Right ventricle myocardium inferior (tissue), 1 donor: ENCODE results near the gene SLCO2B1. TPM values are rescaled to one million over a fixed set of nuclear protein-coding genes. Genes with fewer than 3 reads are reported as not detected.
A peak's percentile ranks its signal among the peaks of the same experiment; 100 is the strongest.
"Not testable (repeated sequence)": the region's sequence is repeated elsewhere in the genome, so short reads cannot be mapped to it uniquely, and the experiment has no call there.

Experiments
- ATAC-seq: fragments of 200-7000 bp; cut with Tn5 transposase; one replicate; pipeline ENCODE4 v1.9.1; 2020; ENCODE audit warnings: mild to moderate bottlenecking, moderate library complexity
- DNase-seq: peaks from one replicate; pipeline ENCODE4 v3.0.0; 2021; ENCODE audit errors: missing footprints
- intact Hi-C: fragments of 100-400 bp; cut with DNase I; formaldehyde crosslinking; loops from one replicate; pipeline ENCODE4 v1.11.0; 2022
- long read RNA-seq: library from polyadenylated mRNA; unstranded; transcript quantifications from one replicate; pipeline ENCODE4 v2.0.0, GENCODE V29; 2021
- total RNA-seq: library from RNA; stranded (reverse); fragmentation: NEBNext Ultra II Directional; extraction: Animal tissue kit (Norgen Biotek cat#: 25700); gene quantifications from one replicate; pipeline ENCODE4 v1.2.1, GENCODE V29; 2021
- donor health status: DM: no; HTN: yes; CAD: no; lungs with severe emphysema.

The SLCO2B1 gene, protein sequence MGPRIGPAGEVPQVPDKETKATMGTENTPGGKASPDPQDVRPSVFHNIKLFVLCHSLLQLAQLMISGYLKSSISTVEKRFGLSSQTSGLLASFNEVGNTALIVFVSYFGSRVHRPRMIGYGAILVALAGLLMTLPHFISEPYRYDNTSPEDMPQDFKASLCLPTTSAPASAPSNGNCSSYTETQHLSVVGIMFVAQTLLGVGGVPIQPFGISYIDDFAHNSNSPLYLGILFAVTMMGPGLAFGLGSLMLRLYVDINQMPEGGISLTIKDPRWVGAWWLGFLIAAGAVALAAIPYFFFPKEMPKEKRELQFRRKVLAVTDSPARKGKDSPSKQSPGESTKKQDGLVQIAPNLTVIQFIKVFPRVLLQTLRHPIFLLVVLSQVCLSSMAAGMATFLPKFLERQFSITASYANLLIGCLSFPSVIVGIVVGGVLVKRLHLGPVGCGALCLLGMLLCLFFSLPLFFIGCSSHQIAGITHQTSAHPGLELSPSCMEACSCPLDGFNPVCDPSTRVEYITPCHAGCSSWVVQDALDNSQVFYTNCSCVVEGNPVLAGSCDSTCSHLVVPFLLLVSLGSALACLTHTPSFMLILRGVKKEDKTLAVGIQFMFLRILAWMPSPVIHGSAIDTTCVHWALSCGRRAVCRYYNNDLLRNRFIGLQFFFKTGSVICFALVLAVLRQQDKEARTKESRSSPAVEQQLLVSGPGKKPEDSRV
- 33.4 TPM for total RNA-seq
- long read RNA-seq, full-length matches to known transcripts = 6 of 9 reads
- long read RNA-seq, partial matches to known transcripts = 3 of 9 reads
- long read RNA-seq, other reads (novel, unspliced or antisense) = 0 of 9 reads

DNA sequence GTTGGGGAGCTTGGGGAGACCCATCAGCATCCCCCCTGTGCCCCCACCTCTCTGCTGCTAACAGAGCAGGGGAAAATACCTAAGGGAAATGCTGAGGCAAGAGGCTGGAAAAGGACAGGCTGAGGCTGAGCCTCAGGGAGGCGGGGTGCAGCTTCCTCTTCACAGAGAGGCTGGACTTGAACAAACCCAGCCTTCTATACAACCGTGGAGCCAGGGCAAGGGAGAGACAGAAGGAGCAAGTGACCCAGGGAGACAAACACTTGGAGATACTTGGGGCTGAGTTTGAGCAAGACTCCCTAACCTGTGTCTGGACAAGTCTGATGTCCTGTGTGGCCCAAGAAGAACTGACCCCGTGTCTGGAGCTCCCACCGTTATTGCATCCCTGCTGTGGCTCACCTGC, at the start of gene SLCO2B1:
Gene SLCO2B1 (plus strand): TSS at position 229 of the 400 bp plus-strand sequence. CDS start 275 bp downstream, outside the sequence.
- intact Hi-C loops = no loop called here
- ATAC-seq (peak; percentile 69), DNase-seq (no peak)

DNA sequence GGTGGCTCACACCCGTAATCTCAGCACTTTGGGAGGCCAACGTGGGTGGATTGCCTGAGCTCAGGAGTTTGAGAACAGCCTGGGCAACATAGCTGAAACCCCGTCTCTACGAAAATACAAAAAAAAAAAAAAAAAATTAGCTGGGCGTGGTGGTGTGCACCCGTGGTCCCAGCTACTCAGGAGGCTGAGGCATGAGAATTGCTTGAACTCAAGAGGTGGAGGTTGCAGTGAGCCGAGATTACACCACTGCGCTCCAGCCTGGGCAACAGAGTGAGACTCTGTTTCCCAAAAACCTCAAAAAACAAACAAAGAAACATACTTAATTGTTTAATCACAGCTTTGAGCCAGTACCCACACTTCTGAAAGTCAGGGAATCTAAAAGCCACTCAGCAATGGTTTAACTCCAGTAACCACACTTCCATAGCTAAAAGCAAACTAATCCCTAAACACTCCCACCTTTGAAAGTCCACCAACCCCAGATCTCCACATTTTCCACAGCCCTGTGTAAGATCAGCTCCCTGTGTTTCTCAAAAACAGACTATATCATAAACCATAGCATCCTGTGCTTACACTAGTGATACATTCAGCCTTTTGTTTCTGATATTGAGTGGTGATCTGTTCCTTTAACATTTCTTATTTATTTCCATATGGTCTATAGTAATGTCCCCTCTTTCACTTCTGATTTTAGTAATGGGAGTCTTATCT, 49.3 kb upstream of the SLCO2B1 start:
- ATAC-seq = no peak
- intact Hi-C loops = no loop called here
- no peak for DNase-seq

DNA sequence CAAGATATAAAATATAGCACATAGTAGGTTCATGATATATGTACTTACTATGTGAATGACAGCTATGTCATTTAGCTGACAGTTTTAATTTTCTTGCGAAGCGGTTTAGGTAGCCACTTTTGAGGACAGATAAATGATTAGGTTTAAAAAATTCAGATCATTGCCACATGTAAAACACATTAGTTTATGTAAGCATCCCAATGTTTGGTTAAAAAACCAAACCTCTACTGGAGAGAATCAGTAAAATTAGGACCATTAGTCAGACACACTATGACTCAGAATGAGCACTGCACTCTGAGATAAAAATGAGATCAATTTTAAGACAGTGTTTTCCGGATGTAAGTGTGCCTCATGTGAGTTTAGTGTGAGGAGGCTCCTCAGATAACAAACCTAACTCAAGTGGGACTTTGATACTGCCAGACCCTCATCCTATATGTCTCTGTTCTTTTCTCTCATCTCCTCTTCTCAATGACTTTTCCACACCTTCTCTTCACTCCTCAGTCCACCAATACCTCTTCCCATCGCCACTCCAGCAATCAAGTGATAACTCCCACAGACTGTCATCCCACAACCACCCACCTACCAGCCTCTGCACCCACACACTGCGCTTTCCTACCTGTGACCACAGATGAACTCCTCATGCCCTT, 47.4 kb upstream of the SLCO2B1 start:
- ATAC-seq (no peak), DNase-seq (no peak)
- intact Hi-C loops = no loop called here

DNA sequence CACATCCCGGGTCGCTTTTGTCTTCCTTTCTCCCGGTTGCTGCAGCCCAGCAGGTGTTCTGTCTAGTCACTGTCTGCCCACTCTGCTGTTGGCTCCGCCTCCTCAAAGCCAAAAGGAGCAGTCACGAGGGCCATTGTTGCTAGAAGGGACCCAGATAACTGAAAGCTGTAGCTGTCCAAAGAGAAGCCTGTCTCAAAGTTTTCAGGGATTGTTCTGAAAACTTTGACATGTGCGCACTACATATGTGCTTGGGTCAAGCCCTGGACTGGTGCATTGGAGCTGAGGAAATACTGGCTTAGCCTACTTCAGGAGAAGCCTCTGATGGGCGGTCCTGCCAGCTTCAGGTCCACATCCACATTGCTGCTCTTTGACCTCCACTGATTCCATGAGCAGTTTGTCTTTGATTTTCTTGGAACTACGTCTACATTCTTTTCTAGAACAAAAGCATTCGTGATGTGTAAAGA, 45.4 kb upstream of the SLCO2B1 start:
- intact Hi-C loops = no loop called here
- ATAC-seq = no peak
- no peak for DNase-seq

DNA sequence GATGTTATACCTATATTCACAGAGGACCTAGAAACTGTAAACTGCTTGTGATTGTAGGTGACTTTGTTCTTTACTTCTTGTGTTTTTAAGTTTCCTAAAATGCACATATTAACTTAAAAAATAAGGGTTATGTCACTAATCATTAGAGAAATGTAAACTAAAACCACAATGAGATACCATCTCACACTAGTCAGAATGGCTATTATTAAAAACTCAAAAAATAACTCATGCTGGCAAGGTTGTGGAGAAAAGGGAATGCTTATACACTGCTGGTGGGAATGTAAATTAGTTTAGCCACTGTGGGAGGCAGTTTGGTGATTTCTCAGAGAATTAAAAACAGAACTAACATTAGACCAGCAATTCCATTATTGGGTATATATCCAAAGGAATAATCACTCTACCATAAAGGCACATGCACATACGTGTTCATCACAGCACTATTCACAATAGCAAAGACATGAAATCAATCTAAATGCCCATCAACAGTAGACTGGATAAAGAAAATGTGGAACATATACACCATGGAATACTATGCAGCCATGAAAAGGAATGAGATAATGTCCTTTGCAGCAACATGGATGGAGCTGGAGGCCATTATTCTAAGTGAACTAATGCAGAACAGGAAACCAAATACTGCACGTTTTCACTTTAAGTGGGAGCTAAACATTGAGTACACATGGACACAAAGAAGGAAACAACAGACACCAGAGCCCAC, 44.8 kb upstream of the SLCO2B1 start:
- ATAC-seq, DNase-seq, intact Hi-C loops: not testable (repeated sequence)

DNA sequence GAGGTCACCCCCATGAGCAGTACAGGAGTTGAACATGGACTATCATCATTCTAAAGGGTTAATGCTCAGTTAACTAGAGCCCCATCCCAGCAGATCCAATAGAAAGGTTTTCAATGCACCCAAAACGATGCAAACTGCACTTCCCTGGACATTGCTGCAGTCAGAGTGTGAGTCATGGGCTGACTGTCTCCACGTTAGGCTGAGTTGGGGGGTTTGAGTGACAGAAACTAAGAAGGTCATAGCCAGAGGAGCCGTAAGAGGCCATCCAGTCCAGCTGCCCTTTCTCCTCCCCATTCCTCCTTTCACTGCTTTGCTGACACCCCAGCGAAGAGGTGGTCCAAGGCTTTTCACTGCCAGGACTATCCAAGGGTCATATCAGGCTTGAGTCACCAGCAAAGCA, 43.7 kb upstream of the SLCO2B1 start:
- ATAC-seq (no peak), DNase-seq (no peak)
- intact Hi-C loops = no loop called here

DNA sequence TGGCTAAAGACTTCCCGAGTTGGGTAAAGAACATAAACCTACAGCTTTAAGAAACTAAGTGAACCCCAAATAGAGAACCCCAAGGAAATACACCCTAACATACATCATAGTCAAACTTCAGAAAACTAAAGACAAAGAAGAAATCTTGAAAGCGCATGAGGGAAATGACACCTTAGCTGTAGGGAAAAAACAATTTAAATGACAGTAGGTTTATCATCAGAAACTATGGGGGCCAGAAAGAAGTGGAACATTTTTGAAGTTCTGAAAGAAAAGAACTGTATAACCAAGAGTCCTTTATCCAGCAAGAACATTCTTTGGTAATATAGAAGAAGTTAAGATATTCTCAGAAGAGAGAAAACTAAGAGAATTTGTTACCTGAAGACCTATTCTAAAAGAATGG, 38.7 kb upstream of the SLCO2B1 start:
- intact Hi-C loops = no loop called here
- no peak for ATAC-seq
- no peak for DNase-seq

DNA sequence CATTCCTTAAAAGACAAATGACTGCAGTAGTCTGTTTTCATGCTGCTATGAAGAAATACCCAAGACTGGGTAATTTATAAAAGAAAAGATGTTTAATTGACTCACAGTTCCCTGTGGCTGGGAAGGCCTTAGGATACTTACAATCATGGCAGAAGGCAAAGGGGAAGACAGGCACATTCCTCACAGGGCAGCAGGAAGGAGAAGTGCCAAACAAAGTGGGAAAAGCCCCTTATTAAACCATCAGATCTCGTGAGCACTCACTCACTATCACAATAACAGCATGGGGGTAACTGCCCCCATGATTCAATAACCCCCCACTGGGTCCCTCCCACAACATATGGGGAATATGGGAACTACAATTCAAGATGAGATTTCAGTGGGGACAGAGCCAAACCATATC, 37.9 kb upstream of the SLCO2B1 start:
- DNase-seq (no peak), ATAC-seq (no peak)
- intact Hi-C loops = no loop called here

DNA sequence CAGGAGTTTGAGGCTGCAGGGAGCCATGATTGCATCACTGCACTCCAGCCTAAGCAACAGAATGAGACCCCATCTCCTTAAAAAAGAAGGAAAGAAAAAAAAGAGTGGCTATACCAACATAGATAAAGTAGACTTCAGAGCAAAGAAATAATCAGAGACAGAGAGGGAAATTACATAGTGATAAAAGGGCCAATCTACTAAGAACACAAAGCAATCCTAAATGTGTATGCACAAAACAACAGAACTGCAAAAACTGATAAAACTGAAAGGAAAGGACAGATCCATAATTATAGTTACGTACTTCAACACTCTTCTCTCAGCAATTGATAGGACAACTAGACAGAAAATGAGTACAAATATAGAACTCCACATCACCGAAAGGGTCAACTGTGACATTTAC, 36.4 kb upstream of the SLCO2B1 start:
- ATAC-seq (no peak), DNase-seq (no peak)
- intact Hi-C loops = no loop called here

DNA sequence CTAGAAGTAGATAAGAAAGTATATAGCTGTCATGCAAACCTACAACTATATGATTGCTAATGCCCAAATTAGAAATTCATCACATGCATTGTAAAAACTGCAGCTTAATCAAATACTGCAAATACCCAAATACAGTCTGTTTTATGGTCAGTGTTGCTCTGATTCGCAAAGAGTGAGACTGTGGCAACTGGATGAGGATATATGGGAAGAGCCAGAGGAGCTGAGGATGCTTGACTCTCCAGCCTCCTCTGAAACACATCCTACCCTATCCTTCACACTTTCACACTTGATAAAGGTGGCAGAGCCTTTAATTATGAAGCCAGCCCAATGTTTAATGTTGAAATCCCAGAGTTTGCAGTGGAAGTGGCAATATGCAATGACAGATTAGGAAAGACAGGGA, 32.3 kb upstream of the SLCO2B1 start:
- ATAC-seq = no peak
- intact Hi-C loops = no loop called here
- no peak for DNase-seq

DNA sequence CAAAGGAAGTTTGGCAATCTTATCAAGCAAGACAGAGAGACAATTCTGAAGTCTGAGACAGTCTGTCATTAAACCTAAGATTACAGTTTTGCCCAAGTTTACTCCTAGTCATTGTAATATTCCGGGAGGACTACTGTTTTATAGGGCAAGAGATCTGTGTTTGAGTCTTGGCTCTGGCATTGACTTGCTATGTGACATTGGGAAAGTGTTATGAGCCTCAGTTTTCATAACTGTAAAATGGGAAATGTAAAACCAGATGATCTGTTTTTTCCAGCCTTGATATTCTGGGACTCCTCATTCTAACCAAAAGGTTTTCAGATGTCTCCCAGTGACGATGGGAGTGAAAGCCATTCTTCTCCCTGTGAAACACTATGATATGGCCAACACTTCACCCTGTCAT, 24.3 kb upstream of the SLCO2B1 start:
- DNase-seq (no peak), ATAC-seq (no peak)
- intact Hi-C loops = no loop called here

DNA sequence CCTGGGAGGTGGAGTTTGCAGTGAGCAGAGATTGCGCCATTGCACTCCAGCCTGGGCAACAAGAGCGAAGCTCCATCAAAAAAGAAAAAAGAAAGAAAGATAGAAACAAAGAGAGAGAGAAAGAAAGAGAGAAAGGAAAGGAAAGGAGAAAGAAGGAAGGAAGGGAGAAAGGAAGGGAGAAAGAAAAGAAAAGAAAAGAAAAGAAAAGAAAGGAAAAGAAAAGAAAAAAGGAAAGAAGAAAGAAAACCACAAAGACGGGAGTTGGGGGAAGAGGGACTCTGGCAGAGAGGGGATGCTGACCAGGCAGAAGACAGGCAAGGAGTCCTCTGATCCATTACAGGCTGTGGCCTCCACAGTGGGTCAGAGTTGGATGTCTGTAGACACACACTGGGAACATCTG, 18.8 kb upstream of the SLCO2B1 start:
- no peak for ATAC-seq
- intact Hi-C loops = no loop called here
- no peak for DNase-seq

DNA sequence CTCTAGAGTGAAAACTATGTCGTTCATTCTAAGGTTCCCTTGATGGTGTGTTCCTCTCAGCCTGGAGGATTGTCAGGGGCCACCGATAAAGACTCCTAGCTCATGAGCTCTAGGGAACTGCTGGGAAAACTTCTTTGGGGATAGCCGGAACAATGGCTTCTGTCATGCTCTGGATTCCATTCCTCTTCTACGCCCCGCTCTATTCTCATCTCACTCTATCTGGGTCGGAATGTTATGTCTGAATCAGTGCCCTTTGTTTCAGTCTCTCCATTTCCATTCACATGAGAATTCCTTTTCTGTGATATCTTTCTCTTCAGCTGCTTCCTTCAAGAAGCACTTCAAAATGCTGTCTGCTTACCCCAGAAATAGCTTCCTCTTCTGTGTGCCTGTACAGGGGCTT, 16.9 kb upstream of the SLCO2B1 start:
- intact Hi-C loops = no loop called here
- no peak for ATAC-seq
- DNase-seq = no peak

DNA sequence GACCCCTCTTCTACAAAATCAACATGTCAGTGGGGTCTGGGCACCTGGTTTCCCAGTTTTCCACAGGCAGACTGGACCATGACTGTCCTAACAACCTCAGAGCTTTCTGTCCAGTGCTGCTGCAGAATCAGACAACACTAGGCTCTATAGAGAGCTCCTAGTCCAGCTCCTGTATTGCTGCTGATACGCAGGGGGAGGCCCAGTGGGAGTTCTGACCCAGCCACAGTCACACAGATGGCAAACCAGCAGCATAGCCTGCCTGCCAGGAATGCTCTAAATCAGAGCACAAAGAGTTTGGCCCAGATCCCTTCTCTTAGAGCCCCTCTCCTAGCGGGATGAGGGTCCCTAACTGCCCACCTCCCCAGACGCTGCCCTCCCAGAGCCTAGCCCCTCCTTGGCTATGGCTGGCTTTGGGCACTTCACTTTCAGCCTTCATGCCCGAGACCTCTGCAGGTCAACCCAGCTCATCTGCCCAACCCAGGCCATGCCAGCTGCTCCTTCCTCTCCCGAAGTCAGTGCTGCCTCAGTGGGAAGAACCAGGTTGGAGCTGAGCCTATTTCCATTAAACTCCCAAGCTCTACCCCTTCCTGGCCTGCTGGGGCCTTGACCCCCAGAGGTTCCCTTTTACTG, 15.8 kb upstream of the SLCO2B1 start:
- DNase-seq (peak; percentile 46), ATAC-seq (no peak)
- intact Hi-C loops = no loop called here

DNA sequence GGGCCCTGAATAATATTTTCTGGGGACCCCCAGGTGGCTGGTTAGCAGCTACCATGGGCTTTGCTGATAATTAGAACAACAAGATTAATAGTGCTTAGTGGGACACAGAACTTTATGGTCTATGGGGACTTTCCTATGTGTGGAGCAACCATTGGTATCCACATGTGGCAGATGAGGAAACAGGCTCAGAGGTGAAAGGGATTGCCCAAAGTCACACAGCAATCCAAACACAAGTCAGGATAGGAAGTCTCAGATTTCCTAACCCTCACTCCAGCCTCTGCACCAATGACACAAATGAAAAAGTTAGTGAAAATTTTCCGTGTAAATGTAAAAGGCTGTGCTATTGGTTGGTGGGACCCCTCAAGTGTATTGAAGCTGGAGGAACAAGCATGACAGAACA, 15.3 kb upstream of the SLCO2B1 start:
- intact Hi-C loops = no loop called here
- no peak for DNase-seq
- no peak for ATAC-seq

DNA sequence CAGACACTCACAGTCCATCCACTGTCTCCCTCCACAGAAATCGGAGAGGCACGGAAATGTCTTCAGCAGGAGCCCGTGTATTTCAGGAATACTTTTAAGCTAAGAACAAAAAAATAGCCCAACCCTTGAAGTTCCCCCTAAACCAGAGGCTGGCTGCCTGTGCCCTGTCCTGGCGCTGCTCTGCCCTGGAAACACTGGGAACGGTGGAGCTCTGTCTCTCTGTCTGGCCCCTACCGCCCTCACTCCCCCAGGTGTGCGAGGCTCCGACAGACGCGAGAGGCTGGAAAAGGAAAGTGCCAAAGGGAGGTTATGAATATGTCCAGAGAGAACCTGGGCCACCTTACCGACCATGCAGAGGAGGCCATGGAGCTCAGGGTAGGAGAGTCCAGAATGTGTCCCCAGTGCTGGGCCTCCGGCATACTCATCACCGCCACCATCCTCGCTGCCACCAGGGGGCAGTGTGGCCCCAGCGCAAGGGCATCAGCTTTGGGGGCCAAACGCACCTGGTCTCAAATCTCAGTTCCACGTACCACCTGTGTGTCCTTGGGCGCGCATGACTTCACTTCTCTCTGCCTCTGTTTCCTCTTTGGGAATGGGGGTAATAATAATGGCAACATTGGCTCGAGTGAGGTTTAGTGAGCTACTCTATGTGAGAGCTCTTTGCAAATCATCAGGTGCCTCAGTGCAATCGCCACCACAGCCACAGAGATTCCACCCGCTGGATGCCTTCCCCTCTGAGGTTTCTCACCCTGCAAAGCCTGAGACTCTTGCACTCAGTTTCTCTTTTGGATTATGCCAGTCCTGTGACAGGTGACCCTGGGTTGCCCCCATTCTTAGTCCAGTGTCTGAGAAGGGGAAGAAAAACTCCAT, 10.4 kb upstream of the SLCO2B1 start:
- ATAC-seq (peak; percentile 48), DNase-seq (peak; percentile 92)
- intact Hi-C loops = loop anchor here (2.0 kb wide), 2 partner anchors 100 to 108 kb away; partner anchors contain the start of gene TPBGL

DNA sequence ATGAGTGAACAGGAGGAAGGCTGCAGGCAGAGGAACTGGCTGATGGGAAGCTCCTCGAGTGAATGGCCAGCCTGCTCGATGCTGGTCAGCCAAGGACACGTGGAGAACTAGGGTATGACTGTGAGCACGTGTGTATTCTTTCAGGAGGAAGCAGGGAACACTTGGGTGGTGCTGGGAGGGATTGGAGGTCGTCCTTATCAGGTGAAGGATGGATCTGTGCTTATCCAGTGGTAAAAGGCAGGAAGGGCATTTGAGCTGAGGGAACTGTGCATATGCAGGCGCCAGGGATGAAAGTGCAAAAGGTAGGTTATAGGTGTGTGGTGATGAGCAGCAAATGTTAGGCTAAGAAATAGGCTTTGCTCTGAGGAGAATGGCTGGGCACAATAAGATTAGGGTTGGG, 9.7 kb upstream of the SLCO2B1 start:
- intact Hi-C loops = loop anchor here (2.0 kb wide), 2 partner anchors 100 to 108 kb away; partner anchors contain the start of gene TPBGL
- peak; percentile 26 for DNase-seq
- no peak for ATAC-seq
